GM10847 (cell line): Measurements from ENCODE around the gene KNSTRN.

ENCODE experiments used
- POLR2A ChIP-seq: IDR thresholded peaks from 2 replicates; pipeline ENCODE4 v1.6.1; 2011; ENCODE audit not compliant: insufficient read length; ENCODE audit errors: extremely low read depth

The KNSTRN gene

DNA sequence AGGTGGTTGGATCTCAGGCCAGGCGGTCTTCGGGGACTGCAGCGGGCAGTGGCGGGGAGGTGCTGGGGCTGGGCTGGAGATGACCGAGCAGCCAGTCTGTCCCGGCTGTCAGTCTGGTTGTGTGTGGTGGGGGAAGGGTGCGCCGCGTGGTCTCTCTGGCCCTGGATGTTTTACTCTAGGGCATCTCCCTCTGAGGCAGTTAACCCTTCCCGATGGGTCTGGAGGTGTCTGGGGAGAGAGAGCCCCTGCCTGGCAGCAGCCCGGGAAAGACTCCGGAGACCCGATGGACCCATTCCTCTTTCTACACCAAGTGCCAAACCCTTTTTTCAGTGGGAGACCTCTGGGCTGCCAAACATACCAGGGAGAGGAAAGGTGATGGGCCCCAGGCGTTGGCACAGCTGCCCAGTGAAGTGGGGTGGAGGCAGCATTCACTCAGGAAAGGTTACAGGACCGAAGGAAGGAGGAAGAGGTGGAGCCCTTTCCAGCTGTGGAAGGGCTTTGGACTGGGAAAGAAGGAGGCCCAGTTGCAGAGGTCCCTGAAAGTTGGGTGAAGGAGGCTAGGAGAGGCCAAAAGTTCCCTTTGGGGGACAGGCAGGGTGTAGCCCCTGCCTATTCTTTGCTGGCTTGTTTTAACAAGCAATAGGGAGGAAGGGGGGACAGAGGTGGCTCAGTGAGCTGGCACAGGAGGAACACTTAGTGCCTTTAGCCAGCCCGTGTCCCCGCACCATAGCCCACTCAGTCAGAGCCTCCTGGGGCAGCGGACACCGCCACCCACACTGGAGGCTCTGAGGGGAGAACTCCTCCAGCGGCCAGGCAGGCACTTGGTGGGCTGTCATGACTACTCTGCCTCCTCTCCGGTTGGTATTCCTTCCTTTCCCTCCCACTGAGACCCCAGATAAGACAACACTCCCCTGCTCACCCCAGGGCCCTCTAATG, 55.5 kb downstream of the KNSTRN start:
- no peak for TF ChIP-seq POLR2A

DNA sequence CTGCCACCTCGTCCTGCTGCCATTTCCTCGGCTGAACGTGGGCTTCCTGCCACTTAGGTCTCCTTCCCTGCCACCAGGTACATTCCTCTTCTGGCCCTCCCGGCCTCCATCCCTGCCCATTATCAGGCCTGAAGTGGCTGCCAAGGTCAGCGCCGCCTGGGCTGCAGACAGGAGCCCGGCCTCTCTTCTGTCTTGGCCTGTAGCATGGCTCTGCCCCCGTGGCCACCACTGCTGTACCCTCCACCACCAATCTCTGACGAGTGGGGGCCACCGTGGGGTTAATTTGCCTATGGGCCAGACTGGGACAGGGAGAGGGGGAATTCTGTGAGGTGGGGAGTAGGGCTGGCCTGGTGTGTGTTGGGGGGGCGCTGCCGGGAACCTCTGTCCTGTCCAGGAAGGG, 56.2 kb downstream of the KNSTRN start:
- TF ChIP-seq POLR2A: no peak

- no peak for TF ChIP-seq POLR2A
Observed at GRCh38 chr15:40439461-40439959, 57.0 kb downstream of the KNSTRN start.

GRCh38 chr15:40439960-40440742, 57.6 kb downstream of the KNSTRN start:
- no peak for TF ChIP-seq POLR2A

DNA sequence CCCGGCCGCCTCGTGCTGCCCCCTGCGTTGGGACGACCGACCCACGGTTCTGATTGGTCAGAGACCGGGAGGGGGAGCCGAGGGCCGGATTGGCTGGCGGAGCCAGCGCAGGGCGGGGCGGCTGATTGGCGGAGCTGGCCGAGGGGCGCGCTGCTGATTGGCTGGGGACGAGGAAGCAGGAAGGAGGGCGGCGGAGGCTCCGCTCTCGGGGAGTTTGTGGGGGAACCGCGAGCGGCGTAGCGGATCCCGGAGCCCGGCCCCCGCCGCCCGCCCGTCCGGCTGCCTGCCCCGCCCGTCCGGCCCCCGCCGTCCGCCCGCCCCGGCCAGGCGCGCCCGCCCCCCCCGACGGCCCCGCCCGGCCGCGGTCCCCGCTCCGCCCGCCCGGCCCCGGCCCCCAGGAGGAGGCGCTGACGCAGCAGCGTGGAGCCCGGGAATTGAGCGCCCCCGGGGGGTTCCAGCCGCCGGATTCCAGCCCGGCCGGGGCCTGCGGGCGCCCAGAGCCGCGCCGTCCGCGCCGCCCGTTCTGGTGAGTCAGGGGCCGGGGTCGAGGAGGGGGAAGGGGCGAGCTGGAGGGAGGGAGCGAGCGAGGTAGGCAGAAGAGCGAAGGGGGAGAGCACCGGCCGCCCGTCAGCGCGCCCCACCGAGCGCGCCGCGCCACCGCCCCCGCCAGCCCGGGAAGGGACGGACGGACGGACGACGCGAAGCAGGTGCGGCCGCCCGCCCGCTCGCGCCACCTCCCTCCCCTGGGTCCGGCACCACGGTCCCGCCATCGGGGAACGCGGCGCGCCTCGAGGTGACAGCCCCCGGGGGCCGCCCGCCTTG, 58.4 kb downstream of the KNSTRN start, which contains the start of gene BAHD1:
TSS of gene BAHD1 (plus strand) at position 211 of the 822 bp plus-strand sequence. CDS start 17,512 bp downstream, outside the sequence.
- peak; percentile 30 for TF ChIP-seq POLR2A

DNA sequence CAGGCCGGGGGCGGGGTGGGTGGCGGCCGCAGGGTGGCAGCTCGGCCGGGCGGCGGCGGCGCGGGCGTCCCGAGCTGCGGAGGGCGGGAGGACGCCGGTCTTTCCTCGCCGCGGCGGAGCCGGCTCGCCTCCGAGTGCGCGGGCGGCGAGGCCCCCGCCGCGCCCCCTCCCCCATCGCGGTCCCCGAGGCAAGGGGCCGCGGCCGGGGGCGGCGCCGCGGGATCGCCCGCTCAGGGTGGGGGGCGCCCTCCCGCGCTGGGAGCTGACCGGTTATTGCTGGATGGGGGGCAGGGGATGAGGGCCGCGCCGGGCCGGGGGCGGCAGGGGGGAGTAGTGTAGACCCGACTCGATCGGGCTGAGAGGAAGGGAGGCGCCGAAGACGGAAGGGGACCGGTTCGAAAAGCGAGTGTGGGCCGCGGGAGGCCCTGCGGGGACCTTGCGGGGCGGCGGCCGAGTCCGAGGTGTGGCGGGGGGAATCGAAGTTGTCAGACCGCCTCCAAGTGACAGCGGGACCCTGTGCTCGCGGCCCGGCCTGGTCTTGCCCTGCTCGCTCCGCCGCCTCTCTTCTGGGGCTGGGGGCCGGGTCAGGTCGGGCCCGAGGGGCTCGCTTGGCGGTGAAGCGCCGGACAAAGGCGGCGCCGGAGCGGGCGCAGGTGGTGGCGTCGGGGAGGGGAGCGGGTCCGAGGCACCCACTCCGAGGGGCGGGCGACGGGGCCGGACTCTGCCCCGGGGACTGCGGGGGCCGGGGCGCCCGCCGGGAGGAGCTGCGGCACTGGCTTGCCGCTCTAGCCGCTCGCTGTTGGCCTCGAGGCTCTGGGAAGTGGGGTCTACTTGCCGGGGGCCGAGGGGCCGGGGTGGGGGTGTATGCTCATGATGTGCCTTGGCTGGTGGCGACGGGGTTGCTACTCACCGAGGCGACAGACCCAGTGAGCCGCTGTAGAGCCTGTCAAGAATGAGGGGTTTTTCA, 59.3 kb downstream of the KNSTRN start:
- no peak for TF ChIP-seq POLR2A

DNA sequence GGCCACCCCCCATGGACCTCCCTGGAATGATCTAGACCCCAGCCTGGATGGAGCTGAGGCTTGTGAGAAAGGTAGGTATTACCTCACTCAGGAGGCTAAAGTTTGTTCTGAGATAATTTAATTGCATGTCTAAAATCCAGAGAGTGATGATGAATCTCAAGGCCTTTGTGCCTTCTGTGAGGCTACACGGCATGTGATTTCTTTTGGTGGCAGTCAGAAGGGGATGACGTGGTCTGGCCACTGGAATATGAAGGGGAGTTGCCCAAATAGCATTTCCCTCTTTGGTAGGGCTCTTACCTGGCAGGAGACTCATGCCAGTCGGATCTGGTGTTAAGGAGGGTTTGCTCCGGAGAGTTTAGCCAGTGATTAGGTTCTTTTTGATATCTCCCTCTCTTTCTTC, 60.7 kb downstream of the KNSTRN start:
- TF ChIP-seq POLR2A: no peak

DNA sequence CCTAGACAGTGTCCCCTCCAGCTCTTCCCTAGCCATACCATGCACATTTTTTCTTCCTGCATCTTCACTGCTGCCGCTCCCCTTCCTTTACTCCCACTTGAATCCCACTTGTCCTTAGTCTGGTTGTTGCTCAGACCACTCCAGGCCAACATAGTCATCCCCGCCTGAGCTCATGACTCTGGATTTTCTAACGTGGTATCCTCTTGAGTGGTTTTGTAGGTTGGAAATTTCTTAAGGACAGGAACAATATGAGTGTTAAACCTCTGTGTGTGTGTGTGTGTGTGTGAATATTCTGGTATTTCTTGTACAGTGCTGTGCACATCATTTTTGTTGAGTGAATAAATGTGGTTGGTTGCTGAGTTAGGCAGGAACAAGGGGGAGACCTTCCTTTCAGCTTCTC, 61.3 kb downstream of the KNSTRN start:
- TF ChIP-seq POLR2A: no peak
